Right lobe of liver (tissue), 6 donors: ENCODE measurements around the gene PNPLA1. TPM values are rescaled to one million over a fixed set of nuclear protein-coding genes. Genes with fewer than 3 reads are reported as not detected.

ENCODE experiments used
- ATAC-seq, 4 donors: fragments of 200-7000 bp; cut with Tn5 transposase; one replicate each; pipeline ENCODE4 v1.9.1; 2020; ENCODE audit warnings: mild to moderate bottlenecking in 4 of 4, moderate library complexity in 4 of 4
- DNase-seq, 3 donors: peaks; one replicate each; pipeline ENCODE4 v3.0.0-alpha.2; 2020
- H3K27ac ChIP-seq, 3 donors: fragments of 200-600 bp; one replicate each; pipeline ENCODE4 v1.8.0; 2022
- H3K27me3 ChIP-seq, 2 donors: fragments of 200-600 bp; one replicate each; pipeline ENCODE4 v1.8.0; 2022
- H3K36me3 ChIP-seq, 4 donors: fragments of 200-600 bp; sonication (generic) in 1 of 4; one replicate each; pipeline versions ENCODE4 v1.5.1 to v1.8.0; 2017 to 2022; ENCODE audit warnings: control low read depth in 1 of 4
- H3K4me1 ChIP-seq, 4 donors: fragments of 200-600 bp; sonication (generic) in 1 of 4; one replicate each; pipeline versions ENCODE4 v1.5.1 to v1.8.0; 2017 to 2022; ENCODE audit warnings: control low read depth in 1 of 4
- H3K4me3 ChIP-seq, 3 donors: fragments of 200-600 bp; one replicate each; pipeline ENCODE4 v1.8.0; 2022
- H3K9me3 ChIP-seq, 4 donors: fragments of 200-600 bp; sonication (generic) in 1 of 4; one replicate each; pipeline versions ENCODE4 v1.5.1 to v1.8.0; 2017 to 2022; ENCODE audit warnings: control low read depth in 1 of 4
- POLR2A ChIP-seq: fragments of 450-650 bp; IDR thresholded peaks from one replicate; pipeline ENCODE4 v1.6.1; 2017; ENCODE audit warnings: antibody characterized with exemption, mild to moderate bottlenecking
- WGBS: methylation state at CpG from one replicate; pipeline ENCODE4 v1.1.6; 2018; ENCODE audit warnings: low coverage, low lambda C conversion rate; ENCODE audit not compliant: insufficient coverage; ENCODE audit errors: missing lambda C conversion rate; 5-methylcytosine and 5-hydroxymethylcytosine counted together
- intact Hi-C, 2 donors: fragments of 100-400 bp; cut with DNase I; formaldehyde crosslinking; loops; one replicate each; pipeline versions ENCODE4 v1.11.2 to v1.14.1; 2022
- total RNA-seq, 6 experiments: library from RNA; depleted of rRNA in 2 of 6; stranded (reverse); fragments of >200 nt in 2 of 6; fragmentation: NEBNext Ultra II Directional in 3 of 6; extraction: Animal tissue kit (Norgen Biotek cat#: 25700) in 3 of 6; gene quantifications; one replicate each; pipeline versions ENCODE4 v1.1.0 to v1.2.4, GENCODE V29; 2016 to 2023
- TF ChIP-seq, protein P1 (sequence below), 4 donors: fragments of 200-600 bp in 3 of 4; fragments of 450-650 bp in 1 of 4; IDR thresholded peaks; one replicate each; pipeline versions ENCODE4 v1.5.1 to v1.8.0; 2016 to 2022; ENCODE audit warnings: antibody characterized with exemption in 4 of 4, mild to moderate bottlenecking in 2 of 4
- donor health status: DM: no; HTN: yes; CAD: no.
- donor health status: DM: no; HTN: no; CAD: no.
- donor health status: DM: no; HTN: no; CAD: no.
- donor health status: DM: no; HTN: yes; CAD: no.
- donor health status: DM: no; HTN: yes; CAD: no.

Gene PNPLA1
- total RNA-seq, 6 experiments from 2014 or later = not detected

DNA sequence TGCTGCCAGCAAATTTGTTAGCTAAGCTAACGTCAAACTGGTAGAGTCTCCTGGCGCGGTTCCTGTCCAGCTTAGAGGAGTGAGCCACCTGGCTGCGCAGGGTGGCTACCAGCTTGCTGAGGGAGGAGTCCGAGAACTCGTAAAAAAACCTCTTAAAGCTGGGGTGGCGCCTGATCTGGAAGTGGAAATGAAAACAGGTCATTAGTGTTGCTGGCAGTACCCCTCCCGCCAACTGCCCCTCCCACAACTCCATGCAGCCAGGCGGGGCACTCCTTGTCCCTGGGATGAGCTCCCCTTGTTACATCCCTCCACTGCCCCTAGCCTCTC lies 49.5 kb downstream of the PNPLA1 start:
- intact Hi-C loops = no loop called here
- WGBS = 80% methylated on average over 8 of the region's 9 CpGs
- H3K27me3 ChIP-seq = no peaks in the 10 kb centered on the region
- H3K4me1 ChIP-seq = no peaks in the 10 kb centered on the region
- no peaks in the 10 kb centered on the region for H3K9me3 ChIP-seq
- no peak overlapping the region for H3K4me3 ChIP-seq
- no peaks in the 10 kb centered on the region for H3K36me3 ChIP-seq
- no peak for DNase-seq
- ATAC-seq = no peak
- no peak overlapping the region for H3K27ac ChIP-seq
- no peak for TF ChIP-seq POLR2A
- TF ChIP-seq, protein P1, sequence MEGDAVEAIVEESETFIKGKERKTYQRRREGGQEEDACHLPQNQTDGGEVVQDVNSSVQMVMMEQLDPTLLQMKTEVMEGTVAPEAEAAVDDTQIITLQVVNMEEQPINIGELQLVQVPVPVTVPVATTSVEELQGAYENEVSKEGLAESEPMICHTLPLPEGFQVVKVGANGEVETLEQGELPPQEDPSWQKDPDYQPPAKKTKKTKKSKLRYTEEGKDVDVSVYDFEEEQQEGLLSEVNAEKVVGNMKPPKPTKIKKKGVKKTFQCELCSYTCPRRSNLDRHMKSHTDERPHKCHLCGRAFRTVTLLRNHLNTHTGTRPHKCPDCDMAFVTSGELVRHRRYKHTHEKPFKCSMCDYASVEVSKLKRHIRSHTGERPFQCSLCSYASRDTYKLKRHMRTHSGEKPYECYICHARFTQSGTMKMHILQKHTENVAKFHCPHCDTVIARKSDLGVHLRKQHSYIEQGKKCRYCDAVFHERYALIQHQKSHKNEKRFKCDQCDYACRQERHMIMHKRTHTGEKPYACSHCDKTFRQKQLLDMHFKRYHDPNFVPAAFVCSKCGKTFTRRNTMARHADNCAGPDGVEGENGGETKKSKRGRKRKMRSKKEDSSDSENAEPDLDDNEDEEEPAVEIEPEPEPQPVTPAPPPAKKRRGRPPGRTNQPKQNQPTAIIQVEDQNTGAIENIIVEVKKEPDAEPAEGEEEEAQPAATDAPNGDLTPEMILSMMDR (IDR thresholded peaks at IDR 0.05) = no peak

DNA sequence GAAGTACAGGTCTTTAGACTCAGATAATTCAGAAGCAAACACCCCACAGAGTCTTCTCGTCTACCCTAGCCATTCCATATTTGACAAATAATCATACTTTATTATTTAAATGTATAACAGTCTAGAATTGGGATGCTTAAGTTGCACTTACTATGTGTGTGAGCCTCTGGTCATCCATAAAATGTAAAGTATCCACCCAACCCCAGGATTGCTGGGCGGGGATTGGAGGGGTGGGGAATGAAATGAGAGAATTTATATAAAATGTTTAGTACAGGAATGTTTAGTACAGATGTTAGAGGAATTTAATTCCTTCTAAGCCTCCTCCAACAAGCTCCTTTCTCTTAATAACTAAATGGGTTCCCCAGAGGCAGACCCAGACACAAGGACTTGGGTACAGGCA lies 50.0 kb downstream of the PNPLA1 start:
- 60% methylated on average over 2 of the region's 2 CpGs for WGBS
- no peak overlapping the region for H3K27ac ChIP-seq
- TF ChIP-seq, protein P1 (IDR thresholded peaks at IDR 0.05) = no peak
- no peak for TF ChIP-seq POLR2A
- intact Hi-C loops = no loop called here
- H3K27me3 ChIP-seq = no peaks in the 10 kb centered on the region
- H3K36me3 ChIP-seq = no peaks in the 10 kb centered on the region
- no peak overlapping the region for H3K4me3 ChIP-seq
- no peaks in the 10 kb centered on the region for H3K4me1 ChIP-seq
- DNase-seq (no peak), ATAC-seq (no peak)
- no peaks in the 10 kb centered on the region for H3K9me3 ChIP-seq

DNA sequence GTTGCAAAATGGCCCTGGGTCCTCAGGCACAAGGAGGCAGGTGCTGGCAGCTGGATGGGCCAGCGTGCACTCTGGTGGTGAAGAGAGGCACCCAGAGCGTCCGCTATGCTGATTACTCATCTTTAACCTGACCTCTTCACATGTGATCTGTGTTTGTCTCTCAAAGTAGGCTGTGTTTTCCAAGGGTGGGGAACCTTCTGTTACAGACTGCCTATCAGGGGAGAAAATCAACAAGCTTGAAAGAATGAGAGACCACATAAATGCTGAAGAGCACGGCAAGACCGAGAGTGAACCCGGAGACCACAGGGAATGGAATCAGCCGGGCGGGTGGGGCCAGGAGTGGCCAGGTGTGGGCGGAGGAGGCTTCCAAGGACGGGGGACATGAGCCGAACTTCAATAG lies 50.6 kb downstream of the PNPLA1 start:
- Histone ChIP-seq H3K27me3 (no peaks in the 10 kb centered on the region), H3K4me3 (no peak overlapping the region), H3K27ac (no peak overlapping the region), H3K36me3 (no peaks in the 10 kb centered on the region), H3K9me3 (no peaks in the 10 kb centered on the region), H3K4me1 (no peaks in the 10 kb centered on the region)
- intact Hi-C loops = no loop called here
- TF ChIP-seq, protein P1 (IDR thresholded peaks at IDR 0.05) = no peak
- TF ChIP-seq POLR2A = no peak
- DNase-seq (no peak), ATAC-seq (no peak)
- 81% methylated on average over 9 of the region's 11 CpGs for WGBS

DNA sequence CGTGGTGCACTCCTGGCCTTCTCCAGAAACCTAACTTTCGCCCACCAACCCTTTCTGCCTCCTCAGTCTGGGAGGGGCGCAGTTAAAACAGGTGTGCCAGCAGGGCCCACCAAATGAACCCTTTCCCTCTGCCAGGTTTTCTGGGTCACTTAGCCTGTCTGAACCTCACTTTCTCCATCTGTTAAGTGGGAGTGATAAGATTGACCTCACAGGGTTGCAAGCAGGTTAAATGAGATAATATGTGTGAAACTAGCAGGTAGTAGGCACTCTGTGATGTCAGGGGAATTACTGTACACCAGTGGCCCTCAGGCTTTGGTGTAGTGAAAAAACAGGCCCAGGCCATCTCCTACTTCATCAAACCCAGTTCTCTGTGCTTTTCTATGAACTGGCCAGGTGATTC lies 52.7 kb downstream of the PNPLA1 start:
- no peak for TF ChIP-seq POLR2A
- TF ChIP-seq, protein P1 (IDR thresholded peaks at IDR 0.05) = no peak
- Histone ChIP-seq H3K36me3 (no peaks in the 10 kb centered on the region), H3K4me1 (no peaks in the 10 kb centered on the region), H3K27me3 (no peaks in the 10 kb centered on the region), H3K9me3 (no peaks in the 10 kb centered on the region), H3K4me3 (no peak overlapping the region), H3K27ac (no peak overlapping the region)
- intact Hi-C loops = no loop called here
- WGBS = 100% methylated on average over 1 of the region's 3 CpGs
- no peak for DNase-seq
- no peak for ATAC-seq

DNA sequence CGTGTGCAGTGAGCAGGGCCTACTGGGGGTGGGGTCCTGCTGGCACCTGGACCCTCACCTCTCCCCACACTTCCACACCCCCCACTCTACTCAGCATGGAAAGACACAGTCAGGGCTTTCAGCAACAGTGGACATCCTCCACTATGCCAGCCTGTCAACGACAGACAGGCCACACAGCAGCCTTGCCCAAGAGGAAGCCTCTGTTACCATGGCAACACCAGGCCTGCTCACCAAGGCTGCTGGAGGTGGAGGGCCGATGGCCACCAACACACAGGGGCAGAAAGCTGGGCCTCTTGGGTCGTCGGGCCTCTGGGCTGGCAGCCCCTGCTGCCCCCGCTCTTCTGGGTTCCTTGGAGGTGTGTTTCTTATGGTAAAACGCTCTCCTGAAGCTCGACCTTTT lies 53.2 kb downstream of the PNPLA1 start:
- no peaks in the 10 kb centered on the region for H3K36me3 ChIP-seq
- H3K9me3 ChIP-seq = no peaks in the 10 kb centered on the region
- H3K4me1 ChIP-seq = no peaks in the 10 kb centered on the region
- H3K4me3 ChIP-seq = no peak overlapping the region
- TF ChIP-seq, protein P1 (IDR thresholded peaks at IDR 0.05) = no peak
- TF ChIP-seq POLR2A = no peak
- no peak for DNase-seq
- no peaks in the 10 kb centered on the region for H3K27me3 ChIP-seq
- intact Hi-C loops = no loop called here
- 70% methylated on average over 2 of the region's 8 CpGs for WGBS
- ATAC-seq = no peak
- H3K27ac ChIP-seq = no peak overlapping the region
